ENCODE results near the gene TACC2. TPM values are rescaled to one million over a fixed set of nuclear protein-coding genes. Genes with fewer than 3 reads are reported as not detected.

TACC2 gene
- total RNA-seq, 6 experiments from 2014 or later, result 16.2 to 21.1 (median 18.8) TPM

DNA sequence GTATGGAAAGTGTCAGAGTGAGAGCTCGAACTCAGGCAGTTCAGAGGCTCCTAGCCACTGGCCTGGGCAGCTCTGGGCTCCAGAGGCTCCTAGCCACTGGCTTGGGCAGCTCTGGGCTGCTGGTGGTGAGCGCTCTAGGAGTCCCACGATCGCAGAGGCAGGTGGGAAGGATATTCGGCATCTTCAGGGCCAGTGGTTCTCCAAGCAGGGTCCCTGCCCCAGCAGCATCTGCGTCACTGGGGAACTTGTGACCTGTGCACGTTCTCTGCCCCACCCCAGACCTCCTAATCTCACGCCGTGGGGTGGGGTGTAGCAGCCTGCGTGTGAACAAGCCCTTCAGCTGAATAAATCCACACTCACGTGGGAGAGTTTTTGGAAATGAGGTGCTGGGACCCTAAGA, 256.9 kb downstream of the TACC2 start:
- WGBS (ENCODE audit: insufficient coverage, low coverage, low lambda C conversion rate, missing lambda C conversion rate), result 71% methylated on average over 1 of the region's 11 CpGs

DNA sequence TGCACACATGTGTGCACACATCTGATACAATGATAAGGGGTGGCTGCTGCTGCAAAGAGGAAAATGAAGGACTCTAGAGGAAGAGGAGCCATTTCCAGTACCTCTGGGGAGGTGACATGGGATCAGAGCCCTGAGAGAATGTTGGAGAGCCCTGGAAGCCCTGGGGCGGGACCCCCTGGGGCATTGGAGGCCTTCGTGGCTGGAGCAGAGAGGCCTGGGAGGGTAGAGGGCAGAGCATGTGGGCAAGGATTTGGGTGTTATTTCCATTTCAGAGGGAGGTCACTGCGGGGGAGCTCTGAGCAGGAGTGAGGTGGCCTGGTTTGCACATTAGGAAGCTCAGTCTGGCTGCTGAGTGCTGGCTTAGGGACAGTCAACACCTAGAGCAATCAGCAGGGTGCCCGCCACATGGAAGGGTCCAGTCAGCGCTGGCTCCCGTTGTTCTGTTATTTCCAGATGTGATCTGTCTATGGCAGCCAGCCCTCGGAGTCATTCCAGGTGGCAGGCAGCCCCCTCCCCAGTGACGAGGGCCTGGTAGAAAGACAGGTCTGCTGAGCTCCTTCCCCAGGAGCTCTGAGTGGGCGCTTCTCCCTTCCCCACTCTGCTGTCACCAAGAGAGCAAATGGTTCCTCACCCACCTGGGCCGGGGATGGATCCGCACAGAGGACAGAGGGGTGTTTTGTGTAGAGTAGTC, 258.0 kb downstream of the TACC2 start:
- no peak for TF ChIP-seq POLR2A (IDR thresholded peaks at IDR 0.05)
- TF ChIP-seq, protein P1, sequence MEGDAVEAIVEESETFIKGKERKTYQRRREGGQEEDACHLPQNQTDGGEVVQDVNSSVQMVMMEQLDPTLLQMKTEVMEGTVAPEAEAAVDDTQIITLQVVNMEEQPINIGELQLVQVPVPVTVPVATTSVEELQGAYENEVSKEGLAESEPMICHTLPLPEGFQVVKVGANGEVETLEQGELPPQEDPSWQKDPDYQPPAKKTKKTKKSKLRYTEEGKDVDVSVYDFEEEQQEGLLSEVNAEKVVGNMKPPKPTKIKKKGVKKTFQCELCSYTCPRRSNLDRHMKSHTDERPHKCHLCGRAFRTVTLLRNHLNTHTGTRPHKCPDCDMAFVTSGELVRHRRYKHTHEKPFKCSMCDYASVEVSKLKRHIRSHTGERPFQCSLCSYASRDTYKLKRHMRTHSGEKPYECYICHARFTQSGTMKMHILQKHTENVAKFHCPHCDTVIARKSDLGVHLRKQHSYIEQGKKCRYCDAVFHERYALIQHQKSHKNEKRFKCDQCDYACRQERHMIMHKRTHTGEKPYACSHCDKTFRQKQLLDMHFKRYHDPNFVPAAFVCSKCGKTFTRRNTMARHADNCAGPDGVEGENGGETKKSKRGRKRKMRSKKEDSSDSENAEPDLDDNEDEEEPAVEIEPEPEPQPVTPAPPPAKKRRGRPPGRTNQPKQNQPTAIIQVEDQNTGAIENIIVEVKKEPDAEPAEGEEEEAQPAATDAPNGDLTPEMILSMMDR (IDR thresholded peaks at IDR 0.05), result no peak
- whole genome bisulfite sequencing (ENCODE audit: insufficient coverage, low coverage, low lambda C conversion rate, missing lambda C conversion rate), result 88% methylated on average over 3 of the region's 11 CpGs
- intact Hi-C loops (cut with DNase I), result no loop called here
- Histone ChIP-seq H3K36me3 (peaks cover 0 to 9% (median 0%) of the 10 kb centered on the region in 4 donors), H3K27ac (no peak overlapping the region), H3K9me3 (no peaks in the 10 kb centered on the region), H3K4me1 (no peaks in the 10 kb centered on the region), H3K4me3 (no peak overlapping the region), H3K27me3 (no peaks in the 10 kb centered on the region)
- ATAC-seq, result no peak
- DNase-seq, result no peak

More for the DNA sequence above, 256.9 kb downstream of the TACC2 start:
- H3K9me3 ChIP-seq, result no peaks in the 10 kb centered on the region
- H3K4me3 ChIP-seq, result no peak overlapping the region
- H3K4me1 ChIP-seq, result no peaks in the 10 kb centered on the region
- no peaks in the 10 kb centered on the region for H3K27me3 ChIP-seq
- no peak for TF ChIP-seq POLR2A (IDR thresholded peaks at IDR 0.05)
- TF ChIP-seq, protein P1 (IDR thresholded peaks at IDR 0.05), result no peak
- peaks cover 0 to 20% (median 0%) of the 10 kb centered on the region in 4 donors for H3K36me3 ChIP-seq
- H3K27ac ChIP-seq, result no peak overlapping the region
- no peak for DNase-seq
- ATAC-seq, result no peak
- intact Hi-C loops (cut with DNase I), result no loop called here

DNA sequence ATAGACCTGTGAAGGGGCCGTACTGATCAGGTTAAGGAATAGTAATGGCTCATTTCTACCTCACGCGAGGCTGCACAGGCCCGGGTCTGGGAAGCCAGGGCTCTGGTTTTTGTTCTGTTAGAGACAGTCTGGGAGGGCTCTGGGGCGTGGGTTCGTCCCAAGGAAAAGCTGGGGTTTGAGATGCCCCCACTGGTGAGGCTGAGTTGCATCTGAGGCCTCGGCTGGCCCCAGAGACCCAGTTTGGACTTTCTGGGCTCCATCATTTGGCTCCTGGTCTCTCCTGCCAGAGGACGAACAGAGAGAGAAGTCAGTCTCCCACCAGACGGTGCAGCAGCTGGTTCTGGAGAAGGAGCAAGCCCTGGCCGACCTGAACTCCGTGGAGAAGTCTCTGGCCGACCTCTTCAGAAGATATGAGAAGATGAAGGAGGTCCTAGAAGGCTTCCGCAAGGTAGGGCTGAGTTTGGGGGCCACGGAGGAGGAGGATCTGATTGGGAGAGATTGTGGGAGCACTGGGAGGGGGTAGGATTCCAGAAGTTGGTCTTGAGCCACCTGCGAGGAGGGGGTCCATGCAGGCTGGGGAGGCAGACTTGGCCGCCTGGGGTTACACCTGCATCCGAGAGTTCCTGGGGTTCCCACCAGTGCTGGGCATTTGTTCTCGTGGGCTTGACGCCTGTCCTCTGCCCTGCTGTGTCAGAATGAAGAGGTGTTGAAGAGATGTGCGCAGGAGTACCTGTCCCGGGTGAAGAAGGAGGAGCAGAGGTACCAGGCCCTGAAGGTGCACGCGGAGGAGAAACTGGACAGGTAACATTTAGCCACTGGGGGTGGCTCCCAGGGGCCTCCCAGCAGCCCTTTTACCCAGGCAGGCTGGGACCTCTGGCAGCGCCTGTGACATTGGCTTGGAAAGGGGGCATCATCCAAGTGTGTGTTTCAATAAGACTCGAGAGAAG, 259.7 kb downstream of the TACC2 start:
- intact Hi-C loops (cut with DNase I), result no loop called here
- H3K36me3 ChIP-seq, result peaks cover 0 to 3% (median 0%) of the 10 kb centered on the region in 4 donors
- DNase-seq, result no peak

DNA sequence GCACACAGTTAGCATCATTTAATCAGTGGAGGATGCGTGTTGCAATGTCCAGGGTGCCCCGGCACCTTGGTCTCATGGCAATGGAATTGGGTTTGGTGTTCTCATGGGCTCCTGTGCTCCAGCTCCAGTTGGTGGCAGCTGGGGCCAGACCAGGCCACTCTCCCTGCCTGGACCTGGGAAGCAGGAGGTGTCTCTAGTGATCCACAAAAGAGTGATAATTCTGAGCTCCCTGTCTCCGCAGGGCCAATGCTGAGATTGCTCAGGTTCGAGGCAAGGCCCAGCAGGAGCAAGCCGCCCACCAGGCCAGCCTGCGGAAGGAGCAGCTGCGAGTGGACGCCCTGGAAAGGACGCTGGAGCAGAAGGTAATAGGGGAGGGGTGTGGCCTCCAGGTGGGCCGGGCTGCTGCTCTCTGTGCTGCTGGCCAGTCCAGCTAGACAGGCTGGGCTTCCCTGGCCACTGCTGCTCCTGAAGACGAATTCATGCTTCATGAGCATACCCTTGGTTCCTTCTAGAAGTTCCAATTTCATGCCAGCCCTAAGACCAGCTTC, 260.4 kb downstream of the TACC2 start:
- H3K4me1 ChIP-seq, result no peaks in the 10 kb centered on the region
- H3K9me3 ChIP-seq, result no peaks in the 10 kb centered on the region
- H3K27me3 ChIP-seq, result no peaks in the 10 kb centered on the region
- WGBS (ENCODE audit: insufficient coverage, low coverage, low lambda C conversion rate, missing lambda C conversion rate), result 100% methylated on average over 2 of the region's 11 CpGs
- DNase-seq, result no peak
- no peaks in the 10 kb centered on the region for H3K36me3 ChIP-seq
- intact Hi-C loops (cut with DNase I), result no loop called here
- H3K4me3 ChIP-seq, result no peak overlapping the region
- H3K27ac ChIP-seq, result no peak overlapping the region
- no peak for TF ChIP-seq POLR2A (IDR thresholded peaks at IDR 0.05)
- TF ChIP-seq, protein P1 (IDR thresholded peaks at IDR 0.05), result no peak
- no peak for ATAC-seq

More for the DNA sequence above, 259.7 kb downstream of the TACC2 start:
- ATAC-seq, result no peak
- H3K27ac ChIP-seq, result no peak overlapping the region
- no peak for TF ChIP-seq POLR2A (IDR thresholded peaks at IDR 0.05)
- TF ChIP-seq, protein P1 (IDR thresholded peaks at IDR 0.05), result no peak
- no peak overlapping the region for H3K4me3 ChIP-seq
- no peaks in the 10 kb centered on the region for H3K4me1 ChIP-seq
- H3K9me3 ChIP-seq, result no peaks in the 10 kb centered on the region
- no peaks in the 10 kb centered on the region for H3K27me3 ChIP-seq
- WGBS (ENCODE audit: insufficient coverage, low coverage, low lambda C conversion rate, missing lambda C conversion rate), result 88% methylated on average over 15 of the region's 25 CpGs
